GM10847 (cell line): Measurements from ENCODE around the gene POMGNT2.

Source experiments
- POLR2A ChIP-seq: IDR thresholded peaks from 2 replicates; pipeline ENCODE4 v1.6.1; 2011; ENCODE audit not compliant: insufficient read length; ENCODE audit errors: extremely low read depth

POMGNT2 gene

GRCh38 chr3:43073836-43074220, 32.1 kb downstream of the POMGNT2 start:
- no peak for TF ChIP-seq POLR2A

- no peak for TF ChIP-seq POLR2A
Observed at GRCh38 chr3:43073116-43073835, 32.6 kb downstream of the POMGNT2 start.

GRCh38 chr3:43072361-43072760, 33.5 kb downstream of the POMGNT2 start:
- no peak for TF ChIP-seq POLR2A

GRCh38 chr3:43071313-43071893, 34.5 kb downstream of the POMGNT2 start:
- TF ChIP-seq POLR2A, result no peak

GRCh38 chr3:43063114-43063513, 42.8 kb downstream of the POMGNT2 start:
- no peak for TF ChIP-seq POLR2A

- no peak for TF ChIP-seq POLR2A
Observed at GRCh38 chr3:43062564-43063040, 43.3 kb downstream of the POMGNT2 start.

GRCh38 chr3:43062040-43062563, 43.8 kb downstream of the POMGNT2 start:
- TF ChIP-seq POLR2A, result no peak

GRCh38 chr3:43061101-43061895, 44.6 kb downstream of the POMGNT2 start:
- TF ChIP-seq POLR2A, result no peak

- no peak for TF ChIP-seq POLR2A
Observed at GRCh38 chr3:43059456-43059855, 46.4 kb downstream of the POMGNT2 start.

GRCh38 chr3:43055806-43056770, 49.8 kb downstream of the POMGNT2 start:
- TF ChIP-seq POLR2A, result no peak

GRCh38 chr3:43055393-43055792, 50.5 kb downstream of the POMGNT2 start:
- TF ChIP-seq POLR2A, result no peak

GRCh38 chr3:43054754-43055153, 51.1 kb downstream of the POMGNT2 start:
- TF ChIP-seq POLR2A, result no peak

GRCh38 chr3:43053291-43053690, 52.6 kb downstream of the POMGNT2 start:
- no peak for TF ChIP-seq POLR2A

- TF ChIP-seq POLR2A, result no peak
Observed at GRCh38 chr3:43048470-43048869, 57.4 kb downstream of the POMGNT2 start.

- TF ChIP-seq POLR2A, result no peak
Observed at GRCh38 chr3:43046583-43046982, 59.3 kb downstream of the POMGNT2 start.
